SK-N-SH treated with all-trans-retinoic acid at 6 μM for 48 hours (cell line): ENCODE results near the gene PTPRC.

ENCODE experiments used
- ATAC-seq: fragments of 200-7000 bp; cut with Tn5 transposase; 3 replicates; pipeline ENCODE4 v1.9.1; 2020; ENCODE audit warnings: mild to moderate bottlenecking, moderate library complexity
- ARNTL ChIP-seq: fragments of 450-650 bp; formaldehyde crosslinking; IDR thresholded peaks from 2 replicates; pipeline ENCODE4 v1.5.0; 2020; ENCODE audit warnings: low read depth, mild to moderate bottlenecking, moderate library complexity, borderline replicate concordance
- BACH2 ChIP-seq: fragments of 250-450 bp; sonication (Bioruptor Pico); IDR thresholded peaks from 2 replicates; pipeline ENCODE4 v1.9.0; 2021; ENCODE audit warnings: mild to moderate bottlenecking, borderline replicate concordance
- CSDC2 ChIP-seq: fragments of 250-450 bp; sonication (Bioruptor Pico); IDR thresholded peaks from 2 replicates; pipeline ENCODE4 v1.5.0; 2020; ENCODE audit warnings: mild to moderate bottlenecking, moderate library complexity
- ESRRG ChIP-seq: fragments of 250-450 bp; sonication (Bioruptor Pico); IDR thresholded peaks from 2 replicates; pipeline ENCODE4 v1.6.1; 2021; ENCODE audit warnings: mild to moderate bottlenecking
- GLIS3 ChIP-seq: fragments of 250-450 bp; sonication (Bioruptor Pico); IDR thresholded peaks from 2 replicates; pipeline ENCODE4 v1.5.0; 2020; ENCODE audit warnings: mild to moderate bottlenecking, moderate library complexity
- ISL1 ChIP-seq: fragments of 250-450 bp; sonication (Bioruptor Pico); IDR thresholded peaks from 2 replicates; pipeline ENCODE4 v2.1.2; 2022; ENCODE audit warnings: mild to moderate bottlenecking, moderate library complexity
- OSR1 ChIP-seq: fragments of 250-450 bp; sonication (Bioruptor Pico); IDR thresholded peaks from 2 replicates; pipeline ENCODE4 v1.8.0; 2022; ENCODE audit warnings: moderate library complexity, mild to moderate bottlenecking, inconsistent platforms
- PPARA ChIP-seq: fragments of 250-450 bp; sonication (Bioruptor Pico); IDR thresholded peaks from 2 replicates; pipeline ENCODE4 v1.5.0; 2020; ENCODE audit warnings: mild to moderate bottlenecking, borderline replicate concordance
- RARB ChIP-seq: fragments of 250-450 bp; sonication (Bioruptor Pico); IDR thresholded peaks from 2 replicates; pipeline ENCODE4 v1.8.0; 2021; ENCODE audit warnings: mild to moderate bottlenecking, moderate library complexity
- SNAI2 ChIP-seq: fragments of 250-450 bp; sonication (Bioruptor Pico); IDR thresholded peaks from 2 replicates; pipeline ENCODE4 v1.5.0; 2020; ENCODE audit warnings: mild to moderate bottlenecking, moderate library complexity
- TCF4 ChIP-seq: fragments of 250-450 bp; sonication (Bioruptor Pico); IDR thresholded peaks from 2 replicates; pipeline ENCODE4 v1.8.0; 2021; ENCODE audit warnings: mild to moderate bottlenecking, moderate library complexity, borderline replicate concordance
- TOX ChIP-seq: fragments of 250-450 bp; sonication (Bioruptor Pico); IDR thresholded peaks from 2 replicates; pipeline ENCODE4 v1.8.0; 2021; ENCODE audit warnings: mild to moderate bottlenecking, moderate library complexity, borderline replicate concordance
- ZC3H10 ChIP-seq: fragments of 250-450 bp; sonication (Bioruptor Pico); IDR thresholded peaks from 2 replicates; pipeline ENCODE4 v1.5.1; 2021; ENCODE audit warnings: mild to moderate bottlenecking, moderate library complexity
- ZFP3 ChIP-seq: fragments of 250-450 bp; sonication (Bioruptor Pico); IDR thresholded peaks from 2 replicates; pipeline ENCODE4 v1.5.0; 2020; ENCODE audit warnings: mild to moderate bottlenecking, moderate library complexity
- ZFP30 ChIP-seq: fragments of 450-650 bp; formaldehyde crosslinking; IDR thresholded peaks from 2 replicates; pipeline ENCODE4 v1.5.0; 2022; ENCODE audit warnings: mild to moderate bottlenecking, moderate library complexity
- ZNF565 ChIP-seq: fragments of 450-650 bp; formaldehyde crosslinking; conservative IDR thresholded peaks from 2 replicates; pipeline ENCODE4 v1.5.0; 2020; ENCODE audit warnings: low read depth, mild to moderate bottlenecking, moderate library complexity
- ZNF70 ChIP-seq: fragments of 450-650 bp; formaldehyde crosslinking; IDR thresholded peaks from 2 replicates; pipeline ENCODE4 v1.5.0; 2020; ENCODE audit warnings: mild to moderate bottlenecking, moderate library complexity
- ZNF8 ChIP-seq: fragments of 450-650 bp; formaldehyde crosslinking; IDR thresholded peaks from 2 replicates; pipeline ENCODE4 v1.5.0; 2020; ENCODE audit warnings: mild to moderate bottlenecking, moderate library complexity
- TF ChIP-seq, protein P1 (sequence below): fragments of 250-450 bp; sonication (Bioruptor Pico); IDR thresholded peaks from 2 replicates; pipeline ENCODE4 v1.5.1; 2020; ENCODE audit warnings: low read depth, mild to moderate bottlenecking, moderate library complexity
- TF ChIP-seq, protein P2 (sequence below): fragments of 250-450 bp; sonication (Bioruptor Pico); IDR thresholded peaks from 2 replicates; pipeline ENCODE4 v1.5.1; 2021; ENCODE audit warnings: mild to moderate bottlenecking, moderate library complexity
- TF ChIP-seq, protein P3 (sequence below): fragments of 250-450 bp; sonication (Bioruptor Pico); IDR thresholded peaks from 2 replicates; pipeline ENCODE4 v1.8.0; 2020; ENCODE audit warnings: mild to moderate bottlenecking, moderate library complexity, borderline replicate concordance
- TF ChIP-seq, protein P4 (sequence below): fragments of 250-450 bp; sonication (Bioruptor Pico); IDR thresholded peaks from 2 replicates; pipeline ENCODE4 v1.5.0; 2020; ENCODE audit warnings: mild to moderate bottlenecking, moderate library complexity
- TF ChIP-seq, protein P5 (sequence below): fragments of 250-450 bp; sonication (Bioruptor Pico); IDR thresholded peaks from 2 replicates; pipeline ENCODE4 v1.8.0; 2021; ENCODE audit warnings: low read depth, mild to moderate bottlenecking, moderate library complexity, borderline replicate concordance

Gene PTPRC

DNA sequence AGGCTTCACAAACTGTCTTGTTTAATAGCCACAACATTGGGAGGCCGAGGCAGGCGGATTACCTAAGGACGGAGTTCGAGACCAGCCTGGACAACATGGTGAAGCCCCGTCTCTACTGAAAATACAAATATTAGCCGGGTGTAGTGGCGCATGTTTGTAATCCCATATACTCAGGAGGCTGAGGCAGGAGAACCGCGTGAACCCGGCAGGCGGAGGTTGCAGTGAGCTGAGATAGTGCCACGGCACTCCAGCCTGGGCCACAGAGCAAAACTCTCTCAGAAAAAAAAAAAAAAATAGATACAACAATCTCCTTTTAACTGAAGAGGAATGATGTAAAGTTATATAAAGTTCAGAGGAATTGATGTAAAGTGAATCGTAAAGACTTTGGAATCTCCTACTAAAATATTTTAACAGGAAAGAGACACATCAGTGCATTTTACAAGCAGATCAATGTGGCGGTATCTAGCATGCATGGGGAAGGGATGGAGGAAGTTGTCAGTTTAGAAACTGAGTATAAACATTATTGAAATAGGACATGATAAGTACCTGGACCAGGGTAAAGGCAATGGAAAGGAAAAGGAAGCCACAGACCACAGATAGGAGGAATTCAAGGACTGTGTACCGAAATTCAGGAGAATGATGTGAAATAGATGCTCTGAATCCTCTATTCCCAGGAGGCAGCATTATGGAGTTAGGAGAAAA lies 41.5 kb downstream of the PTPRC start:
- no peak for ATAC-seq
- TF ChIP-seq ESRRG (CRISPR knock-in tag) = no peak
- no peak for TF ChIP-seq TCF4 (CRISPR knock-in tag)
- no peak for TF ChIP-seq ZFP30 (CRISPR knock-in tag)
- TF ChIP-seq ZNF565 (CRISPR knock-in tag) = no peak
- TF ChIP-seq CSDC2 (CRISPR knock-in tag) = no peak
- TF ChIP-seq BACH2 (CRISPR knock-in tag) = no peak
- no peak for TF ChIP-seq ZFP3
- no peak for TF ChIP-seq TOX
- TF ChIP-seq, protein P1, sequence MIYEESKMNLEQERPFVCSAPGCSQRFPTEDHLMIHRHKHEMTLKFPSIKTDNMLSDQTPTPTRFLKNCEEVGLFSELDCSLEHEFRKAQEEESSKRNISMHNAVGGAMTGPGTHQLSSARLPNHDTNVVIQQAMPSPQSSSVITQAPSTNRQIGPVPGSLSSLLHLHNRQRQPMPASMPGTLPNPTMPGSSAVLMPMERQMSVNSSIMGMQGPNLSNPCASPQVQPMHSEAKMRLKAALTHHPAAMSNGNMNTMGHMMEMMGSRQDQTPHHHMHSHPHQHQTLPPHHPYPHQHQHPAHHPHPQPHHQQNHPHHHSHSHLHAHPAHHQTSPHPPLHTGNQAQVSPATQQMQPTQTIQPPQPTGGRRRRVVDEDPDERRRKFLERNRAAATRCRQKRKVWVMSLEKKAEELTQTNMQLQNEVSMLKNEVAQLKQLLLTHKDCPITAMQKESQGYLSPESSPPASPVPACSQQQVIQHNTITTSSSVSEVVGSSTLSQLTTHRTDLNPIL (CRISPR knock-in tag) = no peak
- no peak for TF ChIP-seq ZNF70 (CRISPR knock-in tag)
- TF ChIP-seq, protein P2, sequence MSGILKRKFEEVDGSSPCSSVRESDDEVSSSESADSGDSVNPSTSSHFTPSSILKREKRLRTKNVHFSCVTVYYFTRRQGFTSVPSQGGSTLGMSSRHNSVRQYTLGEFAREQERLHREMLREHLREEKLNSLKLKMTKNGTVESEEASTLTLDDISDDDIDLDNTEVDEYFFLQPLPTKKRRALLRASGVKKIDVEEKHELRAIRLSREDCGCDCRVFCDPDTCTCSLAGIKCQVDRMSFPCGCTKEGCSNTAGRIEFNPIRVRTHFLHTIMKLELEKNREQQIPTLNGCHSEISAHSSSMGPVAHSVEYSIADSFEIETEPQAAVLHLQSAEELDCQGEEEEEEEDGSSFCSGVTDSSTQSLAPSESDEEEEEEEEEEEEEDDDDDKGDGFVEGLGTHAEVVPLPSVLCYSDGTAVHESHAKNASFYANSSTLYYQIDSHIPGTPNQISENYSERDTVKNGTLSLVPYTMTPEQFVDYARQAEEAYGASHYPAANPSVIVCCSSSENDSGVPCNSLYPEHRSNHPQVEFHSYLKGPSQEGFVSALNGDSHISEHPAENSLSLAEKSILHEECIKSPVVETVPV (CRISPR knock-in tag) = no peak
- TF ChIP-seq, protein P3, sequence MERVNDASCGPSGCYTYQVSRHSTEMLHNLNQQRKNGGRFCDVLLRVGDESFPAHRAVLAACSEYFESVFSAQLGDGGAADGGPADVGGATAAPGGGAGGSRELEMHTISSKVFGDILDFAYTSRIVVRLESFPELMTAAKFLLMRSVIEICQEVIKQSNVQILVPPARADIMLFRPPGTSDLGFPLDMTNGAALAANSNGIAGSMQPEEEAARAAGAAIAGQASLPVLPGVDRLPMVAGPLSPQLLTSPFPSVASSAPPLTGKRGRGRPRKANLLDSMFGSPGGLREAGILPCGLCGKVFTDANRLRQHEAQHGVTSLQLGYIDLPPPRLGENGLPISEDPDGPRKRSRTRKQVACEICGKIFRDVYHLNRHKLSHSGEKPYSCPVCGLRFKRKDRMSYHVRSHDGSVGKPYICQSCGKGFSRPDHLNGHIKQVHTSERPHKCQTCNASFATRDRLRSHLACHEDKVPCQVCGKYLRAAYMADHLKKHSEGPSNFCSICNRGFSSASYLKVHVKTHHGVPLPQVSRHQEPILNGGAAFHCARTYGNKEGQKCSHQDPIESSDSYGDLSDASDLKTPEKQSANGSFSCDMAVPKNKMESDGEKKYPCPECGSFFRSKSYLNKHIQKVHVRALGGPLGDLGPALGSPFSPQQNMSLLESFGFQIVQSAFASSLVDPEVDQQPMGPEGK (CRISPR knock-in tag) = no peak
- TF ChIP-seq SNAI2 (CRISPR knock-in tag) = no peak
- TF ChIP-seq PPARA (CRISPR knock-in tag) = no peak
- TF ChIP-seq, protein P4, sequence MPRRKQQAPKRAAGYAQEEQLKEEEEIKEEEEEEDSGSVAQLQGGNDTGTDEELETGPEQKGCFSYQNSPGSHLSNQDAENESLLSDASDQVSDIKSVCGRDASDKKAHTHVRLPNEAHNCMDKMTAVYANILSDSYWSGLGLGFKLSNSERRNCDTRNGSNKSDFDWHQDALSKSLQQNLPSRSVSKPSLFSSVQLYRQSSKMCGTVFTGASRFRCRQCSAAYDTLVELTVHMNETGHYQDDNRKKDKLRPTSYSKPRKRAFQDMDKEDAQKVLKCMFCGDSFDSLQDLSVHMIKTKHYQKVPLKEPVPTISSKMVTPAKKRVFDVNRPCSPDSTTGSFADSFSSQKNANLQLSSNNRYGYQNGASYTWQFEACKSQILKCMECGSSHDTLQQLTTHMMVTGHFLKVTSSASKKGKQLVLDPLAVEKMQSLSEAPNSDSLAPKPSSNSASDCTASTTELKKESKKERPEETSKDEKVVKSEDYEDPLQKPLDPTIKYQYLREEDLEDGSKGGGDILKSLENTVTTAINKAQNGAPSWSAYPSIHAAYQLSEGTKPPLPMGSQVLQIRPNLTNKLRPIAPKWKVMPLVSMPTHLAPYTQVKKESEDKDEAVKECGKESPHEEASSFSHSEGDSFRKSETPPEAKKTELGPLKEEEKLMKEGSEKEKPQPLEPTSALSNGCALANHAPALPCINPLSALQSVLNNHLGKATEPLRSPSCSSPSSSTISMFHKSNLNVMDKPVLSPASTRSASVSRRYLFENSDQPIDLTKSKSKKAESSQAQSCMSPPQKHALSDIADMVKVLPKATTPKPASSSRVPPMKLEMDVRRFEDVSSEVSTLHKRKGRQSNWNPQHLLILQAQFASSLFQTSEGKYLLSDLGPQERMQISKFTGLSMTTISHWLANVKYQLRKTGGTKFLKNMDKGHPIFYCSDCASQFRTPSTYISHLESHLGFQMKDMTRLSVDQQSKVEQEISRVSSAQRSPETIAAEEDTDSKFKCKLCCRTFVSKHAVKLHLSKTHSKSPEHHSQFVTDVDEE = no peak
- no peak for TF ChIP-seq ISL1 (CRISPR knock-in tag)
- TF ChIP-seq ZNF8 = no peak

DNA sequence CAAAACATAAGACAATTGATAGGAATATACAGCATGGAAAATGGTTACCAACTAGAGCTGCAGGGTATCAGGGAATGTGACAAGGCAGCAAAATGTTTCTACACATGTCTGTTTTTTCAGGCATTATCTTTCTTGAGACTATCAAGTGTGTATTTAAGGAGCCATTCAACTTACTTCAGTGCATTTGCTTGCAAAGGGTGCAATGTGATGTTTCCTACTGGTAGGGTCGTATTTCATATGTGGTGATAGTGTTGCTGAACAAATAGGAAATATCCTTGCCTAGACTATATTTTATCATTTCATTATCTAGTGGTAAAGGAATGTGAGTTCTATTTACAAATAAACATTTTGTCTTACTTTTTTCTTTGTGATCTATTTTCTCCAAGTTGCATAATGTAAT lies 42.4 kb downstream of the PTPRC start:
- peak; percentile 28 for ATAC-seq
- TF ChIP-seq SNAI2 (CRISPR knock-in tag) = no peak
- no peak for TF ChIP-seq ZC3H10 (CRISPR knock-in tag)
- TF ChIP-seq ESRRG (CRISPR knock-in tag) = no peak
- TF ChIP-seq ZNF8 = no peak
- no peak for TF ChIP-seq TOX
- TF ChIP-seq CSDC2 (CRISPR knock-in tag) = no peak
- TF ChIP-seq, protein P4 = no peak
- TF ChIP-seq ARNTL (CRISPR knock-in tag) = no peak
- no peak for TF ChIP-seq GLIS3 (CRISPR knock-in tag)
- TF ChIP-seq, protein P3 (CRISPR knock-in tag) = no peak
- TF ChIP-seq, protein P1 (CRISPR knock-in tag) = no peak
- no peak for TF ChIP-seq ZFP30 (CRISPR knock-in tag)
- TF ChIP-seq, protein P5, sequence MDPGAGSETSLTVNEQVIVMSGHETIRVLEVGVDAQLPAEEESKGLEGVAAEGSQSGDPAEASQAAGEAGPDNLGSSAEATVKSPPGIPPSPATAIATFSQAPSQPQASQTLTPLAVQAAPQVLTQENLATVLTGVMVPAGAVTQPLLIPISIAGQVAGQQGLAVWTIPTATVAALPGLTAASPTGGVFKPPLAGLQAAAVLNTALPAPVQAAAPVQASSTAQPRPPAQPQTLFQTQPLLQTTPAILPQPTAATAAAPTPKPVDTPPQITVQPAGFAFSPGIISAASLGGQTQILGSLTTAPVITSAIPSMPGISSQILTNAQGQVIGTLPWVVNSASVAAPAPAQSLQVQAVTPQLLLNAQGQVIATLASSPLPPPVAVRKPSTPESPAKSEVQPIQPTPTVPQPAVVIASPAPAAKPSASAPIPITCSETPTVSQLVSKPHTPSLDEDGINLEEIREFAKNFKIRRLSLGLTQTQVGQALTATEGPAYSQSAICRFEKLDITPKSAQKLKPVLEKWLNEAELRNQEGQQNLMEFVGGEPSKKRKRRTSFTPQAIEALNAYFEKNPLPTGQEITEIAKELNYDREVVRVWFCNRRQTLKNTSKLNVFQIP = no peak
- TF ChIP-seq ZNF70 (CRISPR knock-in tag) = no peak
- TF ChIP-seq PPARA (CRISPR knock-in tag) = no peak
- TF ChIP-seq ISL1 (CRISPR knock-in tag) = no peak
- TF ChIP-seq TCF4 (CRISPR knock-in tag) = no peak
- TF ChIP-seq OSR1 = no peak
- TF ChIP-seq RARB (CRISPR knock-in tag) = no peak
